Adrenal gland (tissue), 19 donors: ENCODE results near the gene RHOXF2. TPM values are rescaled to one million over a fixed set of nuclear protein-coding genes. Genes with fewer than 3 reads are reported as not detected.
"Not testable (repeated sequence)": the region's sequence is repeated elsewhere in the genome, so short reads cannot be mapped to it uniquely, and the experiment has no call there.

ENCODE experiments used
- DNase-seq, 7 donors: peaks; one replicate each; pipeline ENCODE4 v3.0.0-alpha.2; 2019 to 2020
- H3K27ac ChIP-seq, 5 donors: fragments of 200-600 bp; sonication (generic) in 4 of 5; 1 replicate in 3 of 5; 2 replicates in 2 of 5; pipeline versions ENCODE4 v1.5.1 to v1.8.0; 2016 to 2020; ENCODE audit warnings: mild to moderate bottlenecking in 1 of 5
- H3K27me3 ChIP-seq: fragments of 200-600 bp; 2 replicates; pipeline ENCODE4 v1.8.0; 2021
- H3K36me3 ChIP-seq, 2 donors: fragments of 200-600 bp; replicated peaks in 1 of 2; 1 replicate in 1 of 2; 2 replicates in 1 of 2; pipeline versions ENCODE4 v1.5.1 to v1.8.0; 2018 to 2022
- H3K4me1 ChIP-seq, 2 donors: fragments of 200-600 bp; replicated peaks in 1 of 2; 1 replicate in 1 of 2; 2 replicates in 1 of 2; pipeline versions ENCODE4 v1.5.1 to v1.8.0; 2018 to 2021
- H3K4me3 ChIP-seq, 4 donors: fragments of 200-600 bp; sonication (generic) in 3 of 4; one replicate each; pipeline ENCODE4 v1.5.1; 2016 to 2018
- H3K9me3 ChIP-seq, 3 donors: fragments of 200-600 bp; sonication (generic) in 1 of 3; replicated peaks in 1 of 3; 1 replicate in 2 of 3; 2 replicates in 1 of 3; pipeline versions ENCODE4 v1.5.1 to v1.8.0; 2016 to 2021
- POLR2A ChIP-seq, 2 donors: fragments of 450-650 bp; IDR thresholded peaks; one replicate each; pipeline ENCODE4 v1.6.1; 2017; ENCODE audit warnings: antibody characterized with exemption in 2 of 2, mild to moderate bottlenecking in 2 of 2, moderate library complexity in 1 of 2
- WGBS, 4 donors: extraction: QIAGEN DNeasy Blood & Tissue Kit in 2 of 4; methylation state at CpG; one replicate each; pipeline versions ENCODE4 v1.1.5 to v1.1.7; 2013 to 2017; 5-methylcytosine and 5-hydroxymethylcytosine counted together
- intact Hi-C, 2 donors: fragments of 100-400 bp; cut with DNase I; formaldehyde crosslinking; loops; one replicate each; pipeline versions ENCODE4 v1.14.1 to v1.15.0; 2022 to 2023
- long read RNA-seq, 10 donors: library from polyadenylated mRNA in 3 of 10; unstranded in 2 of 10; stranded (forward) in 1 of 10; transcript quantifications; one replicate each; pipeline ENCODE4 v2.0.0 and lab custom pipeline, GENCODE V29; 2021 to 2026
- polyA plus RNA-seq, 3 donors: library from polyadenylated mRNA; stranded (reverse); fragments of 200-250 nt in 2 of 3; fragments of 350-450 nt in 1 of 3; fragmentation: Illumina TruSeq in 1 of 3; extraction: RNeasy Lipid Tissue Mini Kit (QIAGEN cat#74804) in 1 of 3; gene quantifications; one replicate each; pipeline ENCODE4 v1.2.3, GENCODE V29; 2013 to 2014
- total RNA-seq, 9 donors: library from RNA; depleted of rRNA in 4 of 9; stranded (reverse); fragments of >200 nt in 4 of 9; fragments of 120-200 nt in 1 of 9; fragmentation: NEBNext Ultra II Directional in 1 of 9; extraction: Animal tissue kit (Norgen Biotek cat#: 25700) in 1 of 9; gene quantifications; one replicate each; pipeline versions ENCODE4 v1.1.0 to v1.2.4, GENCODE V29; 2013 to 2023
- TF ChIP-seq, protein P1 (sequence below), 6 experiments: fragments of 450-650 bp in 4 of 6; fragments of 200-600 bp in 2 of 6; sonication (generic) in 1 of 6; IDR thresholded peaks; 1 replicate in 5 of 6; 2 replicates in 1 of 6; pipeline versions ENCODE4 v1.5.1 to v1.8.0; 2016 to 2021; ENCODE audit warnings: antibody characterized with exemption in 6 of 6, mild to moderate bottlenecking in 2 of 6, moderate library complexity in 1 of 6
- donor health status: healthy with polysubstance abuse.
- donor health status: Bipolar disorder and iron deficiency.
- donor health status: DM: yes; HTN: yes; CAD: no.
- donor health status: DM: no; HTN: no; CAD: no.
- donor health status: DM: no; HTN: no; CAD: no.
- donor health status: DM: yes; HTN: yes; CAD: no.

RHOXF2 gene, protein sequence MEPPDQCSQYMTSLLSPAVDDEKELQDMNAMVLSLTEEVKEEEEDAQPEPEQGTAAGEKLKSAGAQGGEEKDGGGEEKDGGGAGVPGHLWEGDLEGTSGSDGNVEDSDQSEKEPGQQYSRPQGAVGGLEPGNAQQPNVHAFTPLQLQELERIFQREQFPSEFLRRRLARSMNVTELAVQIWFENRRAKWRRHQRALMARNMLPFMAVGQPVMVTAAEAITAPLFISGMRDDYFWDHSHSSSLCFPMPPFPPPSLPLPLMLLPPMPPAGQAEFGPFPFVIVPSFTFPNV
- total RNA-seq: under 1 TPM in 2 of 9 donors, not detected in 7; 0.15 to 0.18 TPM
- under 1 TPM in 1 of 3 donors, not detected in 2; 0.08 TPM for polyA plus RNA-seq
- long read RNA-seq, donor 1: 0 reads
- long read RNA-seq, donor 2: 0 reads
- long read RNA-seq, donor 3: 0 reads
- long read RNA-seq, donor 4: 0 reads
- long read RNA-seq, donor 5: 0 reads
- long read RNA-seq, donor 6: 0 reads
- long read RNA-seq, donor 7: 0 reads
- long read RNA-seq, donor 8: 0 reads
- long read RNA-seq, donor 9: 0 reads
- long read RNA-seq, donor 10: 0 reads

DNA sequence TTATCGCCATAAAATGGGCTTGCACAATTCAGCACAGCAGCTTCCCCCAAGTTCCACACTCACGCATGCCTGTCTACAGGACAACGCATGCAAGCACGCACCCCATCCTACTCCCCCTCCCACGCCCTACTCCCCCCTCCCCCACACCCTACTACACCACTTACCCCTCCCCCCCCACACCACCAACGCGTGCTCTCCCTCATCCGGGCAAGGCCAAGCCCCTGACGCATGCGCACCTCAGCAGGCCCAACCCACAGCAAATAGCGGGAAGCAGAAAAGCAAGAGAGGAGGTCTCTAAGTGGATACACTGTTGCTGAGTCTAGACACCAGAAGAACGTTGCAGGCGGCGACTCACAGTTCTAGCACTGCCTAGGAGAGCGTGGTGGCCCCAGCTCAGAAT lies at the start of gene RHOXF2:
Gene RHOXF2 (plus strand): TSS at position 301 of the 400 bp plus-strand sequence. CDS start 138 bp downstream, outside the sequence.
- H3K9me3 ChIP-seq, DNase-seq, H3K27me3 ChIP-seq, H3K36me3 ChIP-seq, H3K27ac ChIP-seq, H3K4me3 ChIP-seq, intact Hi-C loops, H3K4me1 ChIP-seq: not testable (repeated sequence)
- no CpG with 5 or more reads among the region's 15 CpGs for WGBS, 4 donors

DNA sequence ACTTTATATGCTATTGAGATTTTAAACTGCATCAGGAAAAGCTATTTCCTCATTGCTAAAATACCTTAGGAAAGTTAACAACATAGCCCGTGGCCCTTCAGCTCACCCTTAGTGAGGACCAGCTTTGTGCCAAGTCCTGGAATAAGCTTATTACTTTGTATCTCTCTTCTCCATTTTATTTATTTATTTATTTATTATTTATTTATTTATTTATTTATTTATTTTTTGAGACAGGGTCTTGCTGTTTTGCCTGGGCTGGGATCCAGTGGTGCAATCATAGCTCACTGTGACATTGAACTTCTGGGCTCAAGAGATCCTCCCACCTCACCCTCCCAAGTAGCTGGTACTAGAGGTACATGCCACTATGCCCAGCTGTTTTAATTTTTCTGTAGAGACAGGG lies 49.0 kb upstream of the RHOXF2 start:
- Histone ChIP-seq H3K36me3 (no peaks in the 10 kb centered on the region), H3K27me3 (no peaks in the 10 kb centered on the region), H3K4me3 (no peak overlapping the region), H3K27ac (no peak overlapping the region), H3K4me1 (no peaks in the 10 kb centered on the region), H3K9me3 (no peaks in the 10 kb centered on the region)
- intact Hi-C loops: no loop called here
- no peak for DNase-seq
- 88 to 96% (median 90%) methylated on average over 1 of the region's 1 CpG for WGBS, 4 donors
- TF ChIP-seq, protein P1, sequence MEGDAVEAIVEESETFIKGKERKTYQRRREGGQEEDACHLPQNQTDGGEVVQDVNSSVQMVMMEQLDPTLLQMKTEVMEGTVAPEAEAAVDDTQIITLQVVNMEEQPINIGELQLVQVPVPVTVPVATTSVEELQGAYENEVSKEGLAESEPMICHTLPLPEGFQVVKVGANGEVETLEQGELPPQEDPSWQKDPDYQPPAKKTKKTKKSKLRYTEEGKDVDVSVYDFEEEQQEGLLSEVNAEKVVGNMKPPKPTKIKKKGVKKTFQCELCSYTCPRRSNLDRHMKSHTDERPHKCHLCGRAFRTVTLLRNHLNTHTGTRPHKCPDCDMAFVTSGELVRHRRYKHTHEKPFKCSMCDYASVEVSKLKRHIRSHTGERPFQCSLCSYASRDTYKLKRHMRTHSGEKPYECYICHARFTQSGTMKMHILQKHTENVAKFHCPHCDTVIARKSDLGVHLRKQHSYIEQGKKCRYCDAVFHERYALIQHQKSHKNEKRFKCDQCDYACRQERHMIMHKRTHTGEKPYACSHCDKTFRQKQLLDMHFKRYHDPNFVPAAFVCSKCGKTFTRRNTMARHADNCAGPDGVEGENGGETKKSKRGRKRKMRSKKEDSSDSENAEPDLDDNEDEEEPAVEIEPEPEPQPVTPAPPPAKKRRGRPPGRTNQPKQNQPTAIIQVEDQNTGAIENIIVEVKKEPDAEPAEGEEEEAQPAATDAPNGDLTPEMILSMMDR (IDR thresholded peaks at IDR 0.05): no peak
- TF ChIP-seq POLR2A (IDR thresholded peaks at IDR 0.05): no peak

DNA sequence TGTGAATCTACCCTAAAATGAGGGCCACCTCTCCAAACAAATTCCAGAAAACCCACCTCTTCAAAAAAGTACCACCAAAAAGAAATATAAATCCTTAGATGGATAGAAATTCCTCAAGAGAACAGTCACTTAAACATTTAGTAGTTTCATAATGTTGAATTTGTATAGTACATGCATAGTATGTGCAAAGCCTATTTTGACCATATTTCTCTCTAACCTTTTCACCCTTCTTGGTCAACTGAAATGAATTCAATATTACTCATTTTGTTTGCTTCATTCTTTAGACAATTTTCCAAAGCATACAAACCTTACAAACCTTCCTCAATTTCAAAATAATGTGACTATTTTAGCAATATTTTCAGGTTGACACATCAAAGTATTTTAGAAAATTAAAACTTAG lies 46.8 kb upstream of the RHOXF2 start:
- no peak overlapping the region for H3K4me3 ChIP-seq
- no peaks in the 10 kb centered on the region for H3K27me3 ChIP-seq
- no peak for TF ChIP-seq POLR2A (IDR thresholded peaks at IDR 0.05)
- TF ChIP-seq, protein P1 (IDR thresholded peaks at IDR 0.05): no peak
- no peak for DNase-seq
- no peaks in the 10 kb centered on the region for H3K36me3 ChIP-seq
- intact Hi-C loops: no loop called here
- no peak overlapping the region for H3K27ac ChIP-seq
- no peaks in the 10 kb centered on the region for H3K9me3 ChIP-seq
- H3K4me1 ChIP-seq: no peaks in the 10 kb centered on the region

DNA sequence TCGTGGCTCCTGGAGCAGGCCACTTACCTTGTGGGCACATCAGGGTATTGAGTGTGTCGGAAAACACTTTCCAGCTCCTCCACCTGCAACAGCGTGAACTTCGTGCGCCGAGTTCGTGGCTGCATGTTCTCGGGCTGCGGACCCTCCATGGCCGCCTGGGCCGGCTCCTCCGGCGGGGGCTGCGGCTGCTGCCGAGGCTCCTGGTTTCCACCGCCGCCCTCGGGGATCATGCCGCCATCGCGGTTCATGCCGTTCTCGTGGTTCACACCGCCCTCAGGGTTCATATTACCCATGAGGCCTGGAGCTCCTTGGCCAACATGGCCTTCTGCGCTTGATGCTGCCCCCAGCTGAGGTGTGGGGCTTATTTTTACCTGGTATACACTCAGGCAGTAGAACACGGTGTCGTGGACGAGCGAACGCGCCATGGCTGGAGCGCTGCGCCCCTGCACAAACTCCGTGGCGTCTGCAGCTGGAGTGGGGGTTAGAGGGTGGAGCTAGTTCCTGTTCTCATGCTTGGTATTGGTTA lies 42.9 kb upstream of the RHOXF2 start, which contains the start of gene RHOXF1:
Gene RHOXF1 (minus strand): TSS at position 476 of the 526 bp plus-strand sequence. CDS start 51 bp downstream, at position 425.
- TF ChIP-seq, protein P1 (IDR thresholded peaks at IDR 0.05): no peak
- no peak for TF ChIP-seq POLR2A (IDR thresholded peaks at IDR 0.05)
- 89 to 96% (median 93%) methylated on average over 4 to 35 of the region's 35 CpGs for WGBS, 4 donors
- Histone ChIP-seq H3K27me3 (no peaks in the 10 kb centered on the region), H3K27ac (no peak within 1 kb of the TSS), H3K9me3 (no peaks in the 10 kb centered on the region), H3K36me3 (no peaks in the 10 kb centered on the region), H3K4me1 (no peaks in the 10 kb centered on the region), H3K4me3 (no peak within 1 kb of the TSS)
- no peak for DNase-seq
- intact Hi-C loops: no loop called here
